Posterior cingulate gyrus (tissue), 11 donors: Measurements from ENCODE around the gene ENAH.
A peak's percentile ranks its signal among the peaks of the same experiment; 100 is the strongest.
"Not testable (repeated sequence)": the region's sequence is repeated elsewhere in the genome, so short reads cannot be mapped to it uniquely, and the experiment has no call there.

Source experiments
- DNase-seq, 10 donors: peaks; one replicate each; pipeline versions ENCODE4 v3.0.0 to v3.0.0-alpha.2; 2020 to 2021; ENCODE audit warnings: mixed read lengths in 3 of 10
- intact Hi-C: fragments of 100-400 bp; cut with DNase I; formaldehyde crosslinking; loops from one replicate; pipeline ENCODE4 v1.15.1; 2023

ENAH gene

DNA sequence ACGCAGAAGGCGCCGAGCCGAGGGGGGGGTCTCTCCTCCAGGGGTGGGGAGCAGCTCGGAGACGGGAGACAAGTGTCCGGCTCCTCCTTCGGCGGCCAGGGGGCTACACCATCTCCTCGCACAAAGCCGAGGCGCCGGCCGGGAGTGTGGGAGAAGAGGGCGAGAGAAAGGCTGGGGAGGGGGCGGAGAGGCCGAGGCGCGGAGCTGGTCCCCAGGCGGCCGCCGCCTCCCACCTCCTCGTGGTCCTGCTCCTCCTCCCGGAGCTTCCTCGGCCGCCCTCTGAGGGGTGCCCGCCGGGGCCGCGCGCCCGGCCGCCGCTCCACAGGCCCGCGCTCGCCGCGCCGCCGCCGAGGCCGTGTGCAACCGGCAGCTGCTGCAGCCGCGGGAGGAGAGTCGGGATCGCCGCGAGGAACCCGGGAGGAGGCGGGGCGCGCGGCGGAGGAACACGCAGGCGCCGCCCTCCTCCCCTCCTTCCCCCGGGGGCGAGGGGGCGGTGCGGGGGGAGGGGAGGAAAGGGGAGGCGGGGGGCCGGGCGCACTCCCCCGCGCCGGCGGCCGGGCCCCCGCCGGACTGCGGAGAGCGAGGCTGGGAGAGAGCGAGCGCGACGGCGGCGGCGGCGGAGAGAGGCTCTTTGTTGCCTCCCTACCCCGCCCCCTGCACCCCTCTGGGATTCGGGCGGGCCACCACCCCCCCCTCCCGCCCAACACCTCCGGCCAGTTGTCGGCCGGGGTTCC is at the start of gene ENAH:
ENAH (minus strand) TSS at position 395 of the 734 bp plus-strand sequence. CDS start 433 bp downstream, outside the sequence.
- DNase-seq = peak; percentile 65 to 98 (median 78)
- intact Hi-C loops = loop anchor here (2.0 to 5.0 kb wide), 4 partner anchors 86 to 269 kb away; partner anchors contain the start of genes PYCR2 and SRP9

DNA sequence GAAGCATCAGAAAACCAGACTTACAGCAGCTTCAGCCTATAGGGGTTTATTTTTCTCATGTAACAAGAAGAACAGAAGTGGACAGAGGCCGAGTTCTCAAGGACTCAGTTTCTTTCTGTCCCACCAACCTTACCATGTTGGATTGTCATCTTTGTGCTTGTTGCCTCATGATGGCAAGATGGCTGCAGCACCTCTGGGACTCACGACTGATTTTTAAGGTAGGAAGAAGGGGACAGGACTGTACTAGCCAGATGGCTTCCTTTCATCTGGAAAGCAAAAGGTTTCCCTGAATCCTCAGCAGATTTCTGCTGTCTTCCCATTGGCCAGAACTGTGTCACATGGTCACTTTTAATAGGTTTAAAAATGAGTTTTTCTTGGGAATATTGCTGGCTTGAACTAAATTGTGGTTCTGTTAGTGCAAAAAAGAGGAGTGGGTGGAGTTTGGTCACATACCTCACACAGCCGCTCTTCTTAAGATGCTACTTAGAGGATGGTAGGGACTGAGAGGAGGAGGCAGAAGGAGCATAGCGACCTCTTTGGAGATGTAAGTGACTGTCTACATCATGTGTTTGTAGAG is 48.1 kb upstream of the ENAH start:
- intact Hi-C loops = no loop called here
- DNase-seq = no peak

DNA sequence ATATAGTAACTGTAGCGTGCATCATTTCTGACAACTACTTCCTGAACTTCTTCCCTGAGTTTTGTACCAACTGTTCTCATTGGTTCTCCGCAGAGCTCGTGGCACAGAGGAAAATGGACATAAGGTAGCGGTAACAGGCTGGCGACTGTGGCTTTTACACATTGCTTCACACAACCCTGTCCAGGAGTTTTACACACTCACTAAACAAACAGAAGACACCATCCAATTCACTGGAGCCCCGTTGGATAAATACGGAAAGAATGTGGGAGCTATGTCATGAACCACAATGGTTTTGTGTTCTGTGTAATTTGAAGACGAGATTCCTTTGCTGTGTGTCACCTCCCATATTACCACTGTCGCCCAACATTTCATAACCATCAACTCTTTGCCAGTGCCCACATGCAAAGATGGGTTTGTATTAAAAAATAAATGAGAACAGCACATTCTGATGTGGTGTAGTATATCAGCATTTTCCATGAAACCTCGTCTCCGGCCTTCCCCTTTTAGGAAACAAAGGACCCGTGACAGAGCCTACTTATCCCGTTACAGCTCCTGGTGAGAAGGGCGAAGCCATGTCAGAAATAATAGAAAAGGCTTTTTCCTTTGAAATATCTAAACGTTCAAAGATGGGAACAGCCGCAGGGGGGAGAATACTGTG is 47.4 kb upstream of the ENAH start:
- intact Hi-C loops = no loop called here
- no peak for DNase-seq

DNA sequence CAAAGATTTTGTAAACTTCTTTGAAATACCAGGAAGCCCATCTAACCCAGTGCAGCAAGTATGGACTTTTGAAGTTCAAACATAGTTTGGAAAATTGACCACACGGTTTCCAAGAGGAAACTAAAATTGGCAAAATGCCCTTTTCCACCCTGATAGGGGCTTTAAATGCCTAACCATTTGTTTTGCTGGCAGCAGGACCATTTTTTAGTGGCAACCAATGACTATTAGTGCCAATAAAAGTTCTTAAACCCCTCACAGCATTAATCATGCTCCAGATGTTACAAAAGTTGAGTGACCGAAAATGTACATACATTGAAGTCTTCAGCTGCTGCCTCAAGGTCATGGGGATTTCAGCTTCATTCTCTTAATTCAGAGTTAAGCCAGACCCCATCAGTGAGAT is 46.4 kb upstream of the ENAH start:
- no peak for DNase-seq
- intact Hi-C loops = no loop called here

DNA sequence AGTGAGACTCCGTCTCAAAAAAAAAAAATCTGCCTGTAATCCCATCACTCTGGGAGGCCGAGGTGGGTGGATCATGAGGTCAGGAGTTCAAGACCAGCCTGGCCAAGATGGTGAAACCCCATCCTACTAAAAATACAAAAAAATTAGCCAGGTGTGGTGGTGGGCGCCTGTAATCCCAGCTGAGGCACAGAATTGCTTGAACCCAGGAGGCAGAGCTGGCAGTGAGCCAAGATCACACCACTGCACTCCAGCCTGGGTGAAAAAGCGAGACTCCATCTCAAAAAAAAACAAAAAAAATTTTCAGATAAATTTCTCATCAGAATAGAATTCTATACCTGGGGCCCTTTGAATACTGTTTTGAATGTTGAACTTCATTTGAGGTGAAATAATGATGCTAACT is 45.3 kb upstream of the ENAH start:
- intact Hi-C loops, DNase-seq: not testable (repeated sequence)

DNA sequence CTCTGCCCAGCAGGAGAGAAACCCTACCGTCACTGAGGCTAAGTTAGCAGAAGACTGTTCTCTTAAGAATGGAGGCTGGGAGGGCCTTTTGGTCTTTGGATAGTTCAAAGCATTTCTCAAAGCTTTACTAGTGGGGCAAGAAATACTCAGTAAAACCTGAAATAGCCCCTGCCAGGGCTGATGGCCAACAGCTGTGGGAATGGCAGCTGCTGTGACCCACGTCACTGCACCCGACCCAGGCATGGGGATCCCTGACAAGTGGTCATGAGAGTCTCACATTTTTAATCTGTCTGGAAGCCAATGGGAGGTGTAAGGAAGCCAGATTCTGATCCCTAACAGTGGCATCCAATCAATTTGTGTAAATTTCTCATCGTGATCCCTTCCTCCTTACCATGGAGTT is 44.5 kb upstream of the ENAH start:
- no peak for DNase-seq
- intact Hi-C loops = no loop called here

DNA sequence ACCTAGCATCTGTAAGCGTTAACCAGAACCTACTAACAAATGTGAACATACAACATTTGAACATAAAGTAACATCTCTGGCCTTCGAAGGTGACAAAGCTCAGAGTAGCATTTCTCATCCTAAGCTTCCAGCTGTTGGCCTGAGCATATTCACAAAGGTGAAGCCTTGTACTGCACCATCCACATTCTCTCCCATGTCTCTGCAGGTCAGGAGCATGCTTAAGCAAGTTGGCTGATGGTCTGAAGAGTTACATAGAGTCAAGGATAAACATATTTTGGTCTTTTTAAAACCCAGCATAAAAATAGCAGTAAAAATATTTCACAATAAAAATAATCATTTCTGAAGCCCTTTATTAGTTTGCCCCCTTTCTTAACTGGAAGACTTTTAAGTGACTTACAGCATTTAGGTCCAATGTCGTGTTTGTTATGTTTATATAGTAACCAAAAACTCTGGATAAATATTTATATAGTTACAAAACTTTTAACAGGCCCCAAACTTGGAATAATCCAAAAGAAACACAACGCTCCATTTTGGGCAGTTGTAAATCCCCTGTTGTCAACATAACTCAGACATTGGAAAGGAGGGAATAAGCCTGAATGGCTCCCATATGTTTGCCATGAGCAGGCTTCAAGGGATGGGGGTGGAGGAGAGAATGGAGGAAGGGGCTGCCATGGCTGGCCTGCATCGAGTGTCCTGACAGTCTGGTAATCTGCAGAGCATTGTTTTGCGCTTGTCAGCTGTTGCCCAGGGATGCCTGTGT is 42.8 kb upstream of the ENAH start:
- intact Hi-C loops = no loop called here
- no peak for DNase-seq

DNA sequence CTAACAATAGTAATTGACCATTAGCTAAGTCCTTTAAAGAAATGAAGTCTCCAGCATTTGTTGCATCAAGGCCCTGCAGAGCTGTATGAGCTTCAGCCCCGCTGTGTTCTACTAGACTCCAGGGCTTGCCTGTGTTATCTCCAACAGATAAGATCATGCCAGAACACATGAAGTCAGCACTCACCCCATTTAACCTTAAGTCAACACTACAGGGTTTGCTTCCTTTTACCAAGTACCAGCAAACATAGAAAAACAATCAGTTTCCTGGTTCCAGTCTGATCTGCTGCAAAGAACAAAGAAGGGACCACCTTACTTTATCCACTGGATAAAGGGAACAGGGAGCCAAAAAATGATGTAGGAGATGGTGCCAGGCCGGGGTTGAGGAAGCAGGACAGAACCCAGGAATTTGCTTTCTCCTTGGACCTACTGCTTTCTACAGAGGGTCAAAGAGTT is 41.3 kb upstream of the ENAH start:
- intact Hi-C loops = no loop called here
- no peak for DNase-seq

DNA sequence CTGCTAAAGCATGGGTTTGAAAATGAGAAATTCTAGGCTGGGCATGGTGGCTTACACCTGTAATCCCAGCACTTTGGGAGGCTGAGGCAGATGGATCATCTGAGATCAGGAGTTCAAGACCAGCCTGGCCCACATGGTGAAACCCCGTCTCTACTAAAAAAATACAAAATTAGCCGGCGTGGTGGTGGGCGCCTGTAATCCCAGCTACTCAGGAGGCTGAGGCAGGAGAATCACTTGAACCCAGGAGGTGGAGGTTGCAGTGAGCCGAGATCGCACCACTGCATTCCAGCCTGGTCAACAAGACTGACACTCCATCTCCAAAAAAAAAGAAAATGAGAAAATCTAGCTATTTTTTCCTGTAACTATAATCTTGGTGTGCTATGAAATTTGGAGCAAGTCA is 40.8 kb upstream of the ENAH start:
- DNase-seq, intact Hi-C loops: not testable (repeated sequence)

DNA sequence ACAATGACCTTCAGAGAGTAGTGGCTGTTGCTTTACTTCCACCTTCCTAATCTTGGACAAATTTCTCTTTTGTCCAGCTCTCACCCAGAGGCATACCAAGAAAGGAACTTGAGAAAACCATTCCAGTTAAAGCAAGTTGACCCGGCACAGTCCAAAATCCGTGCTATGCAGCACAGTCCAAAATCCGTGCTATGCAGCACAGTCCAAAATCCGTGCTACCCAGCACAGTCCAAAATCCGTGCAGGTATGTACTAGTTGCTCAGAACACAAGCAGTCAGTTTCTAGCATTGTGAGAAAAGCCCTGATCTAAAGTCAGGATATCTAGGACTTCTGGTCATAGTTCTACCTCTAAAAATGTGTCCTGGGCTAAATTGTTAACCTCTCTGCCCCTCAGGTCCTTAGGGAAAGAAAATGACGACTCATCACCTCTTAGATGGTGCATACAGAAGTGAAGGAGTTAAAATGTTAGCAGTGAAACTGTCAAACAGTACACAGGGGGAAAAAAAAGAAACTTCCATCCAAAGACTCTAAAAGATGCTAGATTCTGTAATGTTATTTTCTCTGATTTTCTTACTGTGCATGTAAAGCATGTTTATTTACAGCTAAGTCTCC is 40.3 kb upstream of the ENAH start:
- intact Hi-C loops = no loop called here
- DNase-seq = no peak

DNA sequence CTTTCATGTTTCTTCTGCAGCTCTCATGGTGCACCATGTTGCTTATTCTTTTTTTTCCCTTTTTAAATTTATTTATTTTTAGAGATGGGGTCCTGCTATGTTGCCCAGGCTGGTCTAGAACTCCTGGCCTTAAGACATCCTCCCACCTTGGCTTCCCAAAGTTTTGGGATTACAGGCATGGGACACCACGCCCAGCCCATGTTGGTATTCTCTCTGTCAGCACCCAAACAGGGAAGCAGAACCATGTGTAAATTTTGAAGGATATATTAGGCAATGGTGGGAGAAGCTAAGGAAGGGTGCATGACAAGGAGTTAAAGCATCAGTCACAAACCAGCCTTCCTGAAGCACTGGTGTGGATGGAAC is 39.6 kb upstream of the ENAH start:
- intact Hi-C loops = no loop called here
- DNase-seq = no peak

DNA sequence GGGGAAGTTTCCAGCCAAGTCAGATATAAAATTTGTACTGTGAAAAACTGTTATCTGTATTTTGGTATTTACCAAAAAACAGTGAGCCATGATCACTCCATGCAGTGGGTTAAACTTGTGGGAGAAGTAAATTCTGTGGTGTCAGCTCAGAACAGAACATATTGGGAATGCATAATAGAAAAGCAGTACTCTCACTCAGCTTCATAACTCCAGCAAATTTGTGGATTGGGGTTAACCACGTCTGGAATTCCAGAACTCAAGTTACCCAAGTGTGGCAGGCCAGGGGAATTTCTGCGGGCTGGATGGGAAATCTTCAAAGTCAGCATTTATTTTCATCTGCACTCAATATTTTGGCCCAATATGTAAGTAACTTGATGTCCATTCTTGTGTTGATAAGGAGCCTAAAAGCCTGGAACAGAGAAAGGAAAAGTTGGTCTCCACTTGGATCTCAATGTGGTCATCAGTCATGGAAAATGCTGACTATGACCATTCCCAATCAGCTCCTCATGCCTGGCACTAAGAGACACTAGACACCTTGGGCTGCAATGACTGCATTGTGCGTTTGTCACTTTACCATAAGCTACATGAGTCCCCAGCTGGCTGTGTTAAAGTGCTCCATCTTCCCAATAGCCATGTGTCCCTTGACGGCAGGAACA is 39.1 kb upstream of the ENAH start:
- intact Hi-C loops = no loop called here
- no peak for DNase-seq

DNA sequence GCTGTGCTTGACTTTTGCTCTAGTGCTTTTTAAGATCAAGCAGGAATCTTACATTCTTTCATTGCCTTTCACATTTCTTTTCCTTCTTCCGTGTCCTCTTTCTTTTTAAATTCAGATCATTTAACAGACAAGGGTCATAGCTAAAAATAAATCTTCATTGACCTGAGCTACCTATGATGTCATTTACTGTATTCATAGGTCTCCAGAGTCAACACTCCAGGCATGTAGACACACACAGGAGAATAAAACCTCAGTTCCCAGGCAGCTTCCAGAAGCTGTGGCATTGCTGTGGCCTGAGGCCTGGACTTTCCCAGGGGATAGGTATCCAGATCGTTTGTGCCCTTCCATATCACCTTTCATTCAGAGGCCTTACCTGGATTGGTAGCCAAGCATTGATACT is 38.5 kb upstream of the ENAH start:
- intact Hi-C loops = no loop called here
- DNase-seq = no peak

DNA sequence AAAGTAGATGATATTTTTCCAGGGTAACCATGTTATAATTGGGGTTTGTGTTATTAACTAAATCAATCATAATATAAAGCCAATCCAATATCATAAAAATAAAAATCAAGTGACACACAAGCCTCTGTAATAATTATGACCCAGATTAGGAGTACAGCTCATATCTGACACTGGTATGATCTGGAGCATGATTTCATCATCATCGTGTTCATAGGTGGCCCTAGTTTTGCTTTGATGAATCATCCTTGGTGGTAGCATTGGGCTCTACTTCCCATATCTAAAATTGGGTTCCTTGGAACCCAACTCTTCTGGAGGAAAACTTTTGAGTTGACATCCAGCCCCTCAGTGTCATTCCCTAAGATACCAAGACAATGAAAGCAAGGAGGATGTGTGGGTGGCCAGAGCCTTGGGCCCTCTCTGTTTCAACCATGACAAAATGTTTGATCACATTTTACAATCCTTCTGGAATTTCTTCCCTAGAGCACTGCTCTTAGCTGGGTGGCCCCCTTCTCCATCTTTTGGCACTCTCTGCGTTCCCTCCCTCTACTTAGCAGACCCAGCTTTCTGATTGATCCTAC is 37.0 kb upstream of the ENAH start:
- no peak for DNase-seq
- intact Hi-C loops = no loop called here

DNA sequence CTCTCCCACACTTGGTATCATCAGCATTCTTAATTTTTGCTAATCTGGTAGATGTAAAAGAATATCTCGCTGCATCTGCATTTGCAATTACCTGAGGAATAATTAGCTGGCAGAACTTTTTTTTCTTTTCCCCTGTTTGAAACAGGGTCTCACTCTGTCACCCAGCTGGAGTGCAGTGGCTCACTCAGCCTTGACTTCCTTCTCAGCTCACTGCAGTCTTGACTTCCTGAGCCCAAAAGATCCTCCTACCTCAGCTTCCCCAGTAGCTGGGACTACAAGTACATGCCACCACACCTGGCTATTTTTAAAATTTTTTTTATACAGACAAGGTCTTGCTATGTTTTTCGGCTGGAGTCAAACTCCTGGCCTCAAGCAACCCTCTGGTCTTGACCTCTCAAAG is 35.4 kb upstream of the ENAH start:
- DNase-seq = no peak
- intact Hi-C loops = no loop called here

DNA sequence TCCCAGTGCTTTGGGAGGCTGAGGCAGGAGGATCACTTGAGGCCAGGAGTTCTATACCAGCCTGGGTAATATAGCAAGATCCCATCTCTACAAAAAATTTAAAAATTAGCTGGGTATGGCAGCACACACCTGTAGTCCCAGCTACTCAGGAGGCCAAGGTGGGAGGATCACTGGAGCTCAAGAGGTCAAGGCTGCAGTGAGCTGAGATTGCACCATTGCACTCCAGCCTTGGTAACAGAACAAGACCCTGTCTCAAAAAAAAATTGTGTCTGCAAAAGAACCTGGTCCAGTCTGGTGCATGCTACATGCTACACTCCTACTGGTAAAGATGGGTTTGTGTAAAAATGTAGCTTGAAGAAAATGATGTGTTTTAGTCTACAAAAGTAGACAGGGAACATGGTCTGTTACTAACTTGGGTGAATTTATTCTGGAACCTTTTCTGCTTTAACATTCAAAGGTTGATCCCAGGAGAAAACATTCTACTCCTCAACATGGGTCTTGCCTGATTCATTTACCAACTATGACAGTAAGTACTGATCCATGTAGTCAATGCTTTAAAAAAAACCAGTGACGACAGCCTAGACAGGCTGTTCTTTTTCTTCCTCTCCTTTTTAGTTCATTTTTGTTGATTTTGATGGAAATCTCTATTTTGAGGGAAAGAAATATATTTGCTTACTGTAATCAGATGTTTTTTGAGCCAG is 32.7 kb upstream of the ENAH start:
- intact Hi-C loops = no loop called here

DNA sequence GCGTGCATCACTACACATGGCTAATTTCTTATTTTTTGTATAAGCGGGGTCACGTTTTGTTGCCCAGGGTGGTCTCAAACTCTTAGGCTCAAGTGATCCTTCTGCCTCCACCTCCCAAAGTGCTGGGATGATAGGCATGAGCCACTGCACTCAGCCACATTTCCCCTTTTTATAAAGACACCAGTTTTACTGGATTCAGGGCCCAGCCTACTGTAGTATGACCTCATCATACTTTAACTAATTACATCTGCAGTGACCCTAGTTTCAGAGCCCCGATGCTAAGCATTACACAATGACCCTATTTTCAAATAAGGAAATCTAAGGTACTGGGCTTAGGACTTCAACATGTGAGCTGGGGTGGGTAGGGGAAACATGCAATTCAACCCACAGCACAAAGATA is 31.8 kb upstream of the ENAH start:
- intact Hi-C loops = no loop called here
- DNase-seq = no peak

More for the DNA sequence above, 32.7 kb upstream of the ENAH start:
- no peak for DNase-seq

DNA sequence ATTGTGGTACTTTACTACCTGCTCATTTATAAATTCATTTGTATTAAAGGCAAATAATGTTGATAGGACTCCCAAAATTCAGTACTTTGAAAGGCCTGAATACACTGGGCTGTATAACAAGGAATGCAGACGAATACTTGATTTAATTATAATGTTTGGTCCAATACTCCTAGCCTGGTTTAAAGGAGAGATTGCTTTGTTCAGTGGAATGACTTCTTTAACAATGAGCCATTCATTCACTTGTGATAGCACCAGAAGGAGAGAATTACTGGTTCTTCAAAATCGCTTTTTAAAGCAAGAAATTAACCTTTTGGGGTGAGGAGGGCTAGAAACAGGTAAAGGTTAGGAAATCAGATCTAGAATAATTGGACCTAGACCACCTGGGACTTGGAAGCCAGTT is 28.3 kb upstream of the ENAH start:
- DNase-seq = no peak
- intact Hi-C loops = no loop called here

DNA sequence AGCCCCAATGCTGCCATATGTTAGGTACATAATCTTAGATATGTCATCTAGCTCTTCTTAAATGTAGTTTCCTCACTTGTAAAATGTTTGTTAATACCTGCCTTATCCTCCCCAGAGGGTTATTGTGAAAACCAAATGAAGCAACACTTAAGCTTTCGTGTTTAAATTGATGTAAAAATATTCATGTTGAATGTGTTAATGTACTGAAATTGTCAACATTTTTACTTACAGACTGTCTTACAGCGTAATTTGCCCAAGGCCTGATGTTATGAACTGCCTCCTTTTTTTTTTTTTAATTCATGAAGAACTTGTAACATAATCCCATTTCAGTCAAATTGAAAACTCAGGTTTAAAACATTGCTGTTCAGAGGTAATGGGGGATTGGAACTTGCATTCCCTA is 25.6 kb upstream of the ENAH start:
- DNase-seq = no peak
- intact Hi-C loops = no loop called here
